Central memory CD8-positive, alpha-beta T cell (primary cell): ENCODE results near the gene ZNF154.

Experiments
- ATAC-seq: fragments of 150-1000 bp; cut with Tn5 transposase; replicated peaks from 2 replicates; pipeline ENCODE4 v1.10.0; 2022; ENCODE audit warnings: mild to moderate bottlenecking, moderate FRiP score, moderate number of reproducible peaks; ENCODE audit not compliant: poor library complexity, severe bottlenecking; ENCODE audit errors: extremely low read depth
- DNase-seq, 2 donors: peaks; one replicate each; pipeline ENCODE4 v3.0.0; 2021; ENCODE audit warnings: low spot score in 2 of 2
- H3K27ac Mint-ChIP-seq: one replicate; pipeline ENCODE4 v1.8.0; 2022; ENCODE audit warnings: low read depth, mild to moderate bottlenecking, moderate library complexity, mixed read lengths
- H3K27me3 Mint-ChIP-seq: one replicate; pipeline ENCODE4 v1.8.0; 2022; ENCODE audit warnings: mixed read lengths
- H3K36me3 Mint-ChIP-seq: one replicate; pipeline ENCODE4 v1.8.0; 2022; ENCODE audit warnings: mild to moderate bottlenecking, moderate library complexity, mixed read lengths; ENCODE audit not compliant: insufficient read depth
- H3K4me1 Mint-ChIP-seq: one replicate; pipeline ENCODE4 v1.8.0; 2022; ENCODE audit warnings: mixed read lengths
- H3K4me3 Mint-ChIP-seq: one replicate; pipeline ENCODE4 v1.8.0; 2022; ENCODE audit warnings: mild to moderate bottlenecking, moderate library complexity, mixed read lengths
- H3K9me3 Mint-ChIP-seq: one replicate; pipeline ENCODE4 v1.8.0; 2022; ENCODE audit warnings: mixed read lengths

Gene ZNF154

GRCh38 chr19:57712222-57712621 is 3.2 kb upstream of the ZNF154 start:
- ATAC-seq (no peak), DNase-seq (no peak)
- Mint-ChIP-seq H3K9me3 (peaks cover 22% of the 10 kb centered on the region), H3K27ac (no peak overlapping the region), H3K27me3 (peaks cover 8% of the 10 kb centered on the region), H3K4me1 (peaks cover 15% of the 10 kb centered on the region), H3K36me3 (peaks cover 6% of the 10 kb centered on the region), H3K4me3 (no peak overlapping the region)

GRCh38 chr19:57709616-57710015 is 612 bp upstream of the ZNF154 start:
- Mint-ChIP-seq H3K27ac (peak overlapping the region; percentile 85), H3K36me3 (peaks cover 9% of the 10 kb centered on the region)

GRCh38 chr19:57706346-57706745 is 2.7 kb downstream of the ZNF154 start:
- Mint-ChIP-seq H3K4me1 (peaks cover 18% of the 10 kb centered on the region), H3K27me3 (peaks cover 10% of the 10 kb centered on the region), H3K27ac (no peak overlapping the region), H3K4me3 (no peak overlapping the region), H3K9me3 (peaks cover 34% of the 10 kb centered on the region), H3K36me3 (peaks cover 13% of the 10 kb centered on the region)
- ATAC-seq (no peak), DNase-seq (no peak)

More at GRCh38 chr19:57709616-57710015, 612 bp upstream of the ZNF154 start:
- no peak overlapping the region for H3K4me3 Mint-ChIP-seq
- DNase-seq (no peak), ATAC-seq (no peak)
- H3K27me3 Mint-ChIP-seq = peaks cover 10% of the 10 kb centered on the region
- peaks cover 25% of the 10 kb centered on the region for H3K9me3 Mint-ChIP-seq
- peaks cover 18% of the 10 kb centered on the region for H3K4me1 Mint-ChIP-seq

GRCh38 chr19:57701625-57702024 is 7.4 kb downstream of the ZNF154 start:
- Mint-ChIP-seq H3K9me3 (peaks cover 22% of the 10 kb centered on the region), H3K27ac (no peak overlapping the region), H3K36me3 (peaks cover 11% of the 10 kb centered on the region), H3K27me3 (no peaks in the 10 kb centered on the region), H3K4me1 (no peaks in the 10 kb centered on the region), H3K4me3 (no peak overlapping the region)
- ATAC-seq = no peak
- DNase-seq = no peak

- ATAC-seq (no peak), DNase-seq (no peak)
- H3K27me3 Mint-ChIP-seq = no peaks in the 10 kb centered on the region
- H3K9me3 Mint-ChIP-seq = peaks cover 35% of the 10 kb centered on the region
- no peak overlapping the region for H3K27ac Mint-ChIP-seq
- H3K4me3 Mint-ChIP-seq = no peak overlapping the region
- H3K4me1 Mint-ChIP-seq = peaks cover 3% of the 10 kb centered on the region
- H3K36me3 Mint-ChIP-seq = peaks cover 13% of the 10 kb centered on the region
Measured at GRCh38 chr19:57689750-57690149, 19.3 kb downstream of the ZNF154 start.

GRCh38 chr19:57688011-57688763 is 20.8 kb downstream of the ZNF154 start:
- Mint-ChIP-seq H3K4me1 (peaks cover 19% of the 10 kb centered on the region), H3K27ac (no peak overlapping the region), H3K4me3 (no peak overlapping the region), H3K9me3 (peaks cover 40% of the 10 kb centered on the region), H3K27me3 (no peaks in the 10 kb centered on the region), H3K36me3 (peaks cover 18% of the 10 kb centered on the region)
- DNase-seq (no peak), ATAC-seq (no peak)

GRCh38 chr19:57687363-57688010 is 21.5 kb downstream of the ZNF154 start:
- H3K9me3 Mint-ChIP-seq = peaks cover 43% of the 10 kb centered on the region
- DNase-seq (no peak), ATAC-seq (no peak)
- H3K4me1 Mint-ChIP-seq = peaks cover 26% of the 10 kb centered on the region
- peaks cover 22% of the 10 kb centered on the region for H3K36me3 Mint-ChIP-seq
- no peaks in the 10 kb centered on the region for H3K27me3 Mint-ChIP-seq
- H3K27ac Mint-ChIP-seq = no peak overlapping the region
- no peak overlapping the region for H3K4me3 Mint-ChIP-seq

- ATAC-seq (no peak), DNase-seq (no peak)
- no peak overlapping the region for H3K27ac Mint-ChIP-seq
- no peaks in the 10 kb centered on the region for H3K27me3 Mint-ChIP-seq
- no peak overlapping the region for H3K4me3 Mint-ChIP-seq
- peaks cover 34% of the 10 kb centered on the region for H3K4me1 Mint-ChIP-seq
- H3K9me3 Mint-ChIP-seq = peaks cover 47% of the 10 kb centered on the region
- peaks cover 30% of the 10 kb centered on the region for H3K36me3 Mint-ChIP-seq
Measured at GRCh38 chr19:57686727-57687126, 22.3 kb downstream of the ZNF154 start.

GRCh38 chr19:57682226-57682766 is 26.7 kb downstream of the ZNF154 start:
- H3K9me3 Mint-ChIP-seq = peaks cover 43% of the 10 kb centered on the region
- peaks cover 37% of the 10 kb centered on the region for H3K4me1 Mint-ChIP-seq
- peak overlapping the region; percentile 95 for H3K27ac Mint-ChIP-seq
- H3K36me3 Mint-ChIP-seq = peaks cover 33% of the 10 kb centered on the region
- no peak for DNase-seq
- H3K4me3 Mint-ChIP-seq = peak overlapping the region; percentile 94
- ATAC-seq = no peak
- H3K27me3 Mint-ChIP-seq = peaks cover under 1% of the 10 kb centered on the region

GRCh38 chr19:57675881-57676280 is 33.1 kb downstream of the ZNF154 start:
- H3K36me3 Mint-ChIP-seq = peaks cover 2% of the 10 kb centered on the region
- no peak overlapping the region for H3K27ac Mint-ChIP-seq
- no peak for DNase-seq
- no peaks in the 10 kb centered on the region for H3K4me1 Mint-ChIP-seq
- no peak overlapping the region for H3K4me3 Mint-ChIP-seq
- ATAC-seq = no peak
- no peaks in the 10 kb centered on the region for H3K9me3 Mint-ChIP-seq
- peaks cover 24% of the 10 kb centered on the region for H3K27me3 Mint-ChIP-seq

- H3K4me1 Mint-ChIP-seq = no peaks in the 10 kb centered on the region
- no peak overlapping the region for H3K27ac Mint-ChIP-seq
- H3K36me3 Mint-ChIP-seq = no peaks in the 10 kb centered on the region
- H3K27me3 Mint-ChIP-seq = peaks cover 43% of the 10 kb centered on the region
- DNase-seq (no peak), ATAC-seq (no peak)
- no peaks in the 10 kb centered on the region for H3K9me3 Mint-ChIP-seq
- no peak overlapping the region for H3K4me3 Mint-ChIP-seq
Measured at GRCh38 chr19:57672466-57672865, 36.5 kb downstream of the ZNF154 start.

- DNase-seq (no peak), ATAC-seq (no peak)
- Mint-ChIP-seq H3K27me3 (peaks cover 42% of the 10 kb centered on the region), H3K4me1 (no peaks in the 10 kb centered on the region), H3K36me3 (no peaks in the 10 kb centered on the region), H3K27ac (no peak overlapping the region), H3K9me3 (no peaks in the 10 kb centered on the region), H3K4me3 (no peak overlapping the region)
Measured at GRCh38 chr19:57671124-57671895, 37.7 kb downstream of the ZNF154 start.
